Suprapubic skin (tissue), 4 donors: ENCODE data around the gene HCN4. TPM values are rescaled to one million over a fixed set of nuclear protein-coding genes. Genes with fewer than 3 reads are reported as not detected.

Source experiments
- DNase-seq, 2 donors: peaks; one replicate each; pipeline ENCODE4 v3.0.0-alpha.2; 2019; ENCODE audit warnings: low spot score in 2 of 2
- H3K27ac ChIP-seq: fragments of 200-600 bp; sonication (generic); one replicate; pipeline ENCODE4 v1.5.1; 2019
- H3K27me3 ChIP-seq: fragments of 200-600 bp; sonication (generic); one replicate; pipeline ENCODE4 v1.5.1; 2019
- H3K36me3 ChIP-seq: fragments of 200-600 bp; sonication (generic); one replicate; pipeline ENCODE4 v1.5.1; 2019
- H3K4me1 ChIP-seq: fragments of 200-600 bp; sonication (generic); one replicate; pipeline ENCODE4 v1.5.1; 2019
- H3K4me3 ChIP-seq: fragments of 200-600 bp; sonication (generic); one replicate; pipeline ENCODE4 v1.5.1; 2019; ENCODE audit warnings: mild to moderate bottlenecking
- H3K9me3 ChIP-seq: fragments of 200-600 bp; sonication (generic); one replicate; pipeline ENCODE4 v1.5.1; 2019
- EP300 ChIP-seq: sonication (generic); formaldehyde crosslinking; IDR thresholded peaks from one replicate; pipeline ENCODE4 v1.6.1; 2017; ENCODE audit warnings: antibody characterized with exemption
- POLR2A ChIP-seq, 2 donors: fragments of 450-650 bp; IDR thresholded peaks; one replicate each; pipeline ENCODE4 v1.6.1; 2017; ENCODE audit warnings: antibody characterized with exemption in 2 of 2, mild to moderate bottlenecking in 2 of 2, moderate library complexity in 2 of 2
- POLR2AphosphoS5 ChIP-seq, 3 donors: sonication (generic); formaldehyde crosslinking; IDR thresholded peaks; one replicate each; pipeline ENCODE4 v1.6.1; 2017; ENCODE audit warnings: antibody characterized with exemption in 3 of 3
- WGBS: methylation state at CpG from one replicate; pipeline ENCODE4 v1.1.5; 2018; 5-methylcytosine and 5-hydroxymethylcytosine counted together
- total RNA-seq, 4 donors: library from RNA; depleted of rRNA; stranded (reverse); fragments of >200 nt; gene quantifications; one replicate each; pipeline ENCODE4 v1.1.0, GENCODE V29; 2016
- TF ChIP-seq, protein P1 (sequence below), 2 donors: fragments of 200-600 bp in 1 of 2; fragments of 450-650 bp in 1 of 2; sonication (generic) in 1 of 2; IDR thresholded peaks; one replicate each; pipeline ENCODE4 v1.5.1; 2016 to 2019; ENCODE audit warnings: antibody characterized with exemption in 2 of 2, mild to moderate bottlenecking in 1 of 2, moderate library complexity in 1 of 2

HCN4 gene
- total RNA-seq, 4 donors from 2014 or later, result 0.17 TPM; not detected in 3

DNA sequence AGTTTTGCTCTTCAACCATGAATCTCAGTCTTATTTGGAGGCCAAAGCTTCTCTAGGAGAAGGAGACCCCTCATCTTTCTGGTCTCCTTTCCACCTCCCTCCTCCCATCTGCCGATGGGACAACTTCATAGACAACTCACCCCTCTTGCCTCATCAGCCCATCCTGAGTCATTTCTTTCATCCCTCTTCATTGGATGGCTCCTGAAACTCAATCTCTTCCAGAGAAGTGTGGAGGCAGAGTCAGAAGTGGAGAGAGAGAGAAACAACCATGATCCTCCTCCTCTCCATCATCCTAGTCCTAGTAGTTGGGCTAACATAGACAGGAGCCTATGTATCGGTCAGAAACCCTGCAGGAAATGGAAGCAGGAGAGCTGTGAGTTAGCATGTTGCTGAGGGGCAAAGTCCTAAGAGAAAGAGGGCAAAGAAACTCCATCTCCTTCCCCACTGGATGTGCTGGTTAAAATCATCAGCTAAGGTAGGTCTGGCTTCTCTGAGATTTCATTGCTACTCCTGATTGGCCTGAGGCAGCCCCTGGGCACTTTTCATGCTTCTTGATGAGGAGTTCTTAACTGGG is 21.3 kb upstream of the HCN4 start:
- DNase-seq, result peak in 1 of 2 donors; percentile 29
- WGBS, result 94% methylated on average over 2 of the region's 2 CpGs

DNA sequence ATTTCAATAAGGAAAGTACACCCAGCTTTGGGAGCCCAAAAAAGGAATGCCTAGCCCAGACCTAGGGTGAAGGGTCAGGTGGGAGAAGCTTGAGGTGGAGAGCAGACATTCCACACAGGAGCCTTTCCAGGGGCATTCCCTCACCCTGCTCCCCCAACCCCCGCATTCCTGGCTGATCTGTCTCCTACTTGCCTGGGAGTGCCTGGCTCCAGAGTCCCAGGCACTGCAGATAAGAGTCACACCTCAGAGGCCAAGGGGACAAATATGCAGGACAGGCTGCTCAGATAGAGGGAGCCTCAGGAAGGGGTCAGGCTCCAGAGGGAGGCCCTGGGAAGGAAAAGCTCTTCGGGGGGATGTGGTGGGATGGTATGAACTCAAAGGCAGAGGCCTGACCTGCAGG is 20.8 kb upstream of the HCN4 start:
- H3K4me1 ChIP-seq, result no peaks in the 10 kb centered on the region
- H3K9me3 ChIP-seq, result no peaks in the 10 kb centered on the region
- no peak overlapping the region for H3K4me3 ChIP-seq
- TF ChIP-seq EP300 (no peak), POLR2A (IDR thresholded peaks at IDR 0.05) (no peak), POLR2AphosphoS5 (IDR thresholded peaks at IDR 0.05) (no peak)
- TF ChIP-seq, protein P1, sequence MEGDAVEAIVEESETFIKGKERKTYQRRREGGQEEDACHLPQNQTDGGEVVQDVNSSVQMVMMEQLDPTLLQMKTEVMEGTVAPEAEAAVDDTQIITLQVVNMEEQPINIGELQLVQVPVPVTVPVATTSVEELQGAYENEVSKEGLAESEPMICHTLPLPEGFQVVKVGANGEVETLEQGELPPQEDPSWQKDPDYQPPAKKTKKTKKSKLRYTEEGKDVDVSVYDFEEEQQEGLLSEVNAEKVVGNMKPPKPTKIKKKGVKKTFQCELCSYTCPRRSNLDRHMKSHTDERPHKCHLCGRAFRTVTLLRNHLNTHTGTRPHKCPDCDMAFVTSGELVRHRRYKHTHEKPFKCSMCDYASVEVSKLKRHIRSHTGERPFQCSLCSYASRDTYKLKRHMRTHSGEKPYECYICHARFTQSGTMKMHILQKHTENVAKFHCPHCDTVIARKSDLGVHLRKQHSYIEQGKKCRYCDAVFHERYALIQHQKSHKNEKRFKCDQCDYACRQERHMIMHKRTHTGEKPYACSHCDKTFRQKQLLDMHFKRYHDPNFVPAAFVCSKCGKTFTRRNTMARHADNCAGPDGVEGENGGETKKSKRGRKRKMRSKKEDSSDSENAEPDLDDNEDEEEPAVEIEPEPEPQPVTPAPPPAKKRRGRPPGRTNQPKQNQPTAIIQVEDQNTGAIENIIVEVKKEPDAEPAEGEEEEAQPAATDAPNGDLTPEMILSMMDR (IDR thresholded peaks at IDR 0.05), result no peak
- H3K36me3 ChIP-seq, result no peaks in the 10 kb centered on the region
- DNase-seq, result peak in 1 of 2 donors; percentile 31
- peaks cover 48% of the 10 kb centered on the region for H3K27me3 ChIP-seq
- no peak overlapping the region for H3K27ac ChIP-seq
- WGBS, result 71% methylated on average over 1 of the region's 2 CpGs

More for the DNA sequence above, 21.3 kb upstream of the HCN4 start:
- Histone ChIP-seq H3K4me1 (no peaks in the 10 kb centered on the region), H3K27me3 (peaks cover 50% of the 10 kb centered on the region), H3K27ac (no peak overlapping the region), H3K36me3 (no peaks in the 10 kb centered on the region), H3K9me3 (no peaks in the 10 kb centered on the region), H3K4me3 (no peak overlapping the region)
- TF ChIP-seq POLR2A (IDR thresholded peaks at IDR 0.05), result no peak
- no peak for TF ChIP-seq POLR2AphosphoS5 (IDR thresholded peaks at IDR 0.05)
- TF ChIP-seq, protein P1 (IDR thresholded peaks at IDR 0.05), result no peak
- TF ChIP-seq EP300, result no peak

DNA sequence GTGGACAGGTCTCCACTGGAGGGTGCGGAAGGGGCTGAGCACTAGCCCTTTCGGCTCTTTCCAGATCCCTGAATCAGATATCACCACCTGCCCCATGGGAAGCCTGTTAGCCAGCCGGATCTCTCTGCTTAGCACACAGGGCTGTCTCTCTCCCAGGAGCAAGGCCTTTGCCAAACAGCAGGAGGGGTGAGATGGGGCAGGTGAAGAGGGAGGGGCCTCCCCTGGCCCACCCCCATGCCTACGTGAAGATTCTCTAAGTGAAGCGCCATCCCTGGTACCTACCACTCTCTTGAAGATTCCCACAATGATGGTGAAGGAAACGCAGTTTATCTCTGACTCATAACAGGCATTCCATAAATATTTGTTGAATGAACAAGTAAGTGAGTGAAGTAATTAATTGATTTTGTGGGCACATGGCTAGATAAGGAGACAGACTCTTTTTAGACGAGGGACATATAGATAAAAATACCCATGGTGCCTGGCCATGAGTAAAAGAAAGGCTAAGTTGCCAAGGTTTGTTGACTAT is 19.6 kb upstream of the HCN4 start:
- peak in 1 of 2 donors; percentile 17 for DNase-seq
- no peaks in the 10 kb centered on the region for H3K9me3 ChIP-seq

DNA sequence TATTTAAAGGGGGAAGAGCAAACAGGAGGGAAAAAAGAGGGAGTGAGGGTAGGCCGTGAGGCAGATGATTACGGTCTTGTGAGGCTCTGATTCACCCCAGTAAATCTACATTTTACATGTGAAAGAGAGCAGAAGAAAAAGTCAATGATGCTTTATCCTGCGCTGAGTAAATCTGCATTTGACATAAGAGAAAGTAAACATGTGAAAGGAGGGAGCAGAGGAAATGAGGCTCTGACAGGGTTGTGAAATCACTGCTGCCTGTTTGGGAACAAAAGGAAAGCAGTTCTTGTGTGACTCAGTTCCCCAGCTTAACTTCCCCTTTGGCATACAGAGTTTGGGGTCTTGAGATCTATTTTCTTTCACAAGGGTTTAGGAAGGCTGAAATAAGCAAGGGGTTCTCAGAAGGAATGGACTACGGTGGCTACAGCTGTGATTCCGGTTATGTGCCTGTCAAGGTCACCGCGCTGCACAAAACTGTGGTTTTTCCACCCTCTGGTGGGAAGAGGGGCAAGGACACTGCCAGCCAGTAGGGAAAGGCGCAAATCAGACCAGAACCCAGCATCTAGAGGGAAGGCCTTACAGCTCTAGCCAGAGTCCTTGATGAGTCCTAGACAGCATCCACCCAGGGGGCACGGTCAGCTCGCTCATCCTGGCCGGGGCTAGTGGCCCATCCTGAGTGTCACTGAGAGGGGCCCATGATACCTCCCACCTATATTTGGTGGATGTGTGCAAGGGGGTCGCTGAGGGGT is 18.9 kb upstream of the HCN4 start:
- no peaks in the 10 kb centered on the region for H3K4me1 ChIP-seq
- DNase-seq, result peak; percentile 46 to 65
- WGBS, result 69% methylated on average over 9 of the region's 12 CpGs
- H3K36me3 ChIP-seq, result no peaks in the 10 kb centered on the region
- H3K9me3 ChIP-seq, result no peaks in the 10 kb centered on the region
- H3K27me3 ChIP-seq, result peaks cover 45% of the 10 kb centered on the region
- H3K4me3 ChIP-seq, result no peak overlapping the region
- no peak for TF ChIP-seq POLR2A (IDR thresholded peaks at IDR 0.05)
- TF ChIP-seq, protein P1 (IDR thresholded peaks at IDR 0.05), result no peak
- no peak for TF ChIP-seq POLR2AphosphoS5 (IDR thresholded peaks at IDR 0.05)
- TF ChIP-seq EP300, result no peak
- H3K27ac ChIP-seq, result no peak overlapping the region

More for the DNA sequence above, 19.6 kb upstream of the HCN4 start:
- Histone ChIP-seq H3K27ac (no peak overlapping the region), H3K4me1 (no peaks in the 10 kb centered on the region), H3K36me3 (no peaks in the 10 kb centered on the region), H3K4me3 (no peak overlapping the region), H3K27me3 (peaks cover 47% of the 10 kb centered on the region)
- TF ChIP-seq POLR2A (IDR thresholded peaks at IDR 0.05) (no peak), POLR2AphosphoS5 (IDR thresholded peaks at IDR 0.05) (no peak), EP300 (no peak)
- TF ChIP-seq, protein P1 (IDR thresholded peaks at IDR 0.05), result no peak
- WGBS, result 51% methylated on average over 7 of the region's 7 CpGs

DNA sequence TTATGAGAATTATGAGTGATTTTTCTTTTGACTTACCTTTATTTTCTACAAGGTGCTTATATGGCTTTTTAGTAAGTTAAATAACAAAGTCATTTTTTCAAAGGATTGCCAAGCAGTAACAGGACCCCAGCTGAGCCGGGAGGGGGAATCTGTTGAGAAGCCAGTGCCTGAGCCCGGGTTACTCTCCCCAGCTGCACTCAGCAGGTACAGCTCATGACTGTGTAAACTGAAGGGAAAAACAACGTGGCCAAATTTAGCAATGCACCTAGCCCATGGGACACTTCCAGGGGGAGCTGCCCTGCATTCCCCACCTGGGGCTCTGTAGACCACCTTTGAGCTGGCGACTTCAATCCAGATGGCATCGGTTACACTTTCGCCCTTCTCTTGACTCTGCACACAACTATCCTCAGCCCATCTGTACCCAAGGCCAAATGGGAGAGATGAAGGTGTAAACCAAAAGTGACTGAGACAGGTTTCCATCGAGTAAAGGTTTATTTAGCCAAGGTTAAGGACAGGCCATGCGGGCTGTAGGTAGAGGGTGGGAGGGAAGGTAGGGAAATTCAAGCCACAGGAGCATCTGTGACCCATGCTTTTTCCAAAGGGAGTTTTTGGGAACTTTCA is 18.2 kb upstream of the HCN4 start:
- H3K9me3 ChIP-seq, result no peaks in the 10 kb centered on the region
- no peaks in the 10 kb centered on the region for H3K4me1 ChIP-seq
- 64% methylated on average over 8 of the region's 8 CpGs for WGBS
- H3K27me3 ChIP-seq, result peaks cover 47% of the 10 kb centered on the region
- H3K36me3 ChIP-seq, result no peaks in the 10 kb centered on the region
- H3K27ac ChIP-seq, result no peak overlapping the region
- no peak overlapping the region for H3K4me3 ChIP-seq
- DNase-seq, result no peak
- TF ChIP-seq EP300, result no peak
- no peak for TF ChIP-seq POLR2A (IDR thresholded peaks at IDR 0.05)
- no peak for TF ChIP-seq POLR2AphosphoS5 (IDR thresholded peaks at IDR 0.05)
- TF ChIP-seq, protein P1 (IDR thresholded peaks at IDR 0.05), result no peak
